ENCODE measurements around the gene C2orf81.

C2orf81 gene

DNA sequence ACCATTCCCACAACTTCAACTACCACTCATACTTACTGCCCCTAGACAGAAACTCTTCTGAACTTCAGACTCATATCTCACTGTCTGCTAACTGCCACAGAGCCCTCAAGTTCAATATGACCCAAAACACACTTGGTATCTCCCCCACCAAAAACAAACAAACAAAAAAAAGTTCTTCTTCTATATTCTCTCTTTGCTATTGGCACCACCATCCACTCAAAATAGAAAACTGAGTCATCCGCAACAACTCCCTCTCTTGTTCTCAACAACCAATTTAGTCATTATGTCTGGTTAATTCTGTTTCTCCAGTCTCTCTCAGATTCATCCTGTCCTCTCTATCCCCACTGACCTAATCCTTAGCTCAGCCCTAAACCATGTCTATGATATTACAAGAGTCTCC, 34.1 kb downstream of the C2orf81 start:
- no peak for FAIRE-seq

DNA sequence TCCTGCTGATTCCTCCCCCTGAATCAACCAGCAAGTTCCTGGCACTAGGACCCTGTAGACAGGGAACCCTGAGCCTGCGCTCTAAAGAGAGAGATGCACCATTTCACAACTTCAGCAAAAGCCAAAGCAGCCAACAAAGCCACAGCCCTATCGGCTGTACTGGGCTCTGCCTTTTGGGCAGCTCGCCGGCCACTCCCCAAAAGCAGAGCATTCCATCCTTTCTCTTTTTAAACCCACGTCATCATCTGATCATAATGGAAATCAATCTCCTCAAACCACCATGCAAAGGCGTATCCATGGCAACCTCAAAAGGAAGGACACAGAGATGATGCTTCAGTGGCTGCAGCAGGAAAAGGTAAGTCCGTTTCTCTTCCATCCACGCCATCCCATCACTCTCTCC, 36.0 kb downstream of the C2orf81 start:
- FAIRE-seq, result no peak

DNA sequence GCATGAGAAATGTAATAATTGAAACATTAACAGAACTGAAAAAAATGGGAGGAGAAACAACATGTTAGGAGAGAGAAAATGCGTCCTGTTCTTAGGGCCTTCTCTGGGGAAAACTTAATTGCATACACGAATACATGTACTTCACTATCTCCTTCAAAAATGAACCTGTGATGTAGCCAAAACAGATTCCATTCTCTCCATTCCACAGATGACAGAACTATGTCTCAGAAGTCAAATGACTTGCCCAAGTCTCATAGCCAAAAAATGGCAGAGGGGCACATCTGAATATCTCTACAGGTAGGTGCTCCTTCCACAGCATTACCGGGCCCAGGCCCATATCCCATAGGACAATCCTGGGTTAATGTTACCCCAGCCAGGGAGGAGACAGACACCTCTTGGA, 37.4 kb downstream of the C2orf81 start:
- no peak for FAIRE-seq

- no peak for FAIRE-seq
Observed at GRCh38 chr2:74383254-74383653, 38.2 kb downstream of the C2orf81 start.

DNA sequence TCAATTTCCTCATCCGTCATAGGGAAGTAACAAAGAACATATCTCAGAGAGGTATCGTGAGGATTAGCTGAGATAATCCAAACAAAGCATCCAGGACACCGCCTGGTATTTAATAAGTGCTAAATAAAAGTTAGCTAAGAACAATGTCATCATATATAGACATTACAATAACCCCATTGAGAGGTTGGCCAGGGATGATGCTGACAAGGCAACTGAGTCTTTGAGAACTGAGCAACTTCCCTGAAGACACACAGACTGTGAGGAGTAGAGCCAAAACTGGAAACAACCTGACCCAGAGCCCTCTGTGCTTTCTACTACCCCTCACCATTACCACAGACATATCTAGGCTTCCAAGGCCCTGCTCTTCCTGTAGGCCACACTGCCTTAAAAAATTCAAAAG, 39.7 kb downstream of the C2orf81 start:
- no peak for FAIRE-seq

DNA sequence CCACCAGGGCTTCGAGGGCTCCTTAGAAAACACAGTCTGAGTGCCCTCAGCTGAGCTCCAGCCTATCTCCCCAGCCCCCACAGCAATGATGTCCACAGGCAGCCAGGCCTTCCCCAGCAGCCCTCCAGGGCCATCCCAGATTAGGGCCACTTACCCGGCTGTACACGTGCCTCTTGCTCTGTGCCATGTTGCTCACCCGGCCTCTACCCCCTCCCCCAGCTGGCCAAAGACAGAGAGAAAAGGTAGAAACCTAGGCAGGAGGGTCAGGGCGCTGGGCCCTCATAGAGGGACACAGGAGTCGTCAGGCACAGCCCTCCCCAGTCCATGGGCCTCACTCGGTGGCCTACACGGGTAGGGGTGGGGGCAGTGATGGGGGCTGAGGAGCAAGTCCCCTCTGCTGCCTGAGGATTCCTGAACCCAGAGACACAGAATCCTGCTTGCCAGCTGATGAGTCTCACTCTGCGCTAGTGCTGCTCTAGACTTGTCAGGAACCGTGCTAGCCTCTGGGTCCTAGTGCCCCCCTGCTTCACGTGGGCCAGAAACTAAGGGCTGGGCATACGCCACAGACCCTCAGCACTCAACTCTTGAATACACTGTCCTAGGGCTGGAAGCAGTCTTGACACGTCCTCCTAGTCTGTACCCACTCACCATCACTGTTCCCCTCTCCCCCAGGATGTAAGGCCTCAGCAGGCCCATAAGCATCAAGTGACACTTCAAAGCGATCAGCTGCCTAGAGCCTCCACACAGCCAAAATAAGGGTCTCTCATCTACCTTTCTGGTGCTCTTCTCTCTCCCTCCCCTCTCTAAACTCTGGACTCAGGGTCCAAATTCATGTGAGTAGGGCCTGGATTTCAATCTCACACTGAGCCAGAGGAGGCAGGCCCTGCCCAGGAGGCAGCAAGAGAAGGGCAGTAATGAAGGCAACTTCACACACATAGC, 41.3 kb downstream of the C2orf81 start, which contains the start of gene DCTN1:
Gene DCTN1 (minus strand): TSS at position 461 of the 939 bp plus-strand sequence. CDS start 274 bp downstream, at position 187.
- FAIRE-seq, result no peak

GRCh38 chr2:74378007-74378406, 43.4 kb downstream of the C2orf81 start:
- FAIRE-seq, result no peak

- FAIRE-seq, result no peak
Observed at GRCh38 chr2:74375838-74376237, 45.6 kb downstream of the C2orf81 start.

DNA sequence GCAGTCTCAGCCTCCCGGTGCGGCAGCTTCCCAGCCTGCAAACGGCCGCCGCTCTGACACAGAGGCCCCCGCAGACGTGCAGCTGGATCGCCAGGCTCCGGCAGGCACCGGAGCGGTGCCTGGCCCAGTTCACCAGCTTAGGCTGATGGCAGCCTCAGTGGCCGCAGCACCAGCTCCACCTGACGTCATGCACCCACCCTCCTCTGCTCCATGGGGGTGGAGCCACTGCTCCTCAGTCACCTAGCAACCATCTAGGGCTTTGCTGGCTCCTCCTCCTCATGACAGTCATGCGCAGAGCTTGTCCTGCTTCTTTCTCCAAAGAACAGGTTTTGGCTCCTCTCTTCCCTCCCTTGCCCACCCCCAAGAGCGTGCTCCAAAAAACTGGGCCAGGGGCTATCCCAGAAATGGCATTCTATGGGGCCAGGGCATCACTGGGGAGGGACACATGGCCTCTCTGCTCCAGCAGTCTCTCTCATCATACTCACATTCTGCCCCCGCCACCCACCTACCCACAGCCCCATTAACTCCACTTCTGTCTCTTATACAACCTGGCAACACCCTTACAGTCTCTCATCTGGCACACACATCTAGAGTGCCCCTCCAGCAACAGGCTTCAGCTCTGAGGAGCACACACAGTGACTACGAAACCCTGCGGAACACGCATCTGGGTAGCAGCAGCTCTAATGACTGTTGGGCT, 46.8 kb downstream of the C2orf81 start:
- no peak for FAIRE-seq

DNA sequence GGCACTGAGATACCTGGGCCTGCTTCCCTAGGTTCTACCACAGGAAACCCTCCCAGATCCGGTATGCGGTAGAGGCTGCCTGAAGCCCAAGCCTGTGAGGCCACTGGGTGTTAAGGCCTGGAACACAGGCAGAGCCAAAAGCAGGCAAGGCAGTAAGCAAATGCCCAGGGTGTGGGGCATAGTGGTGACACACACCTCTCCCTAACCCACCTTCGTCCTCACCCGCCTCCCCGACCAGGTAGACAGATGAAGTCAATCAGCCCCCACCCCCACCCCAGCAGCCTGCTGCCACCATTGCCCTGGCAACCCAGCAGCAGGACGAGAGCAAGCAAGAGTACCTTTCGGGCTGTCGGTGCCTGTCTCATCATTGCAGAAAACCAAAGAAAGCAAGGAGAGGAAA, 47.4 kb downstream of the C2orf81 start:
- FAIRE-seq, result no peak

DNA sequence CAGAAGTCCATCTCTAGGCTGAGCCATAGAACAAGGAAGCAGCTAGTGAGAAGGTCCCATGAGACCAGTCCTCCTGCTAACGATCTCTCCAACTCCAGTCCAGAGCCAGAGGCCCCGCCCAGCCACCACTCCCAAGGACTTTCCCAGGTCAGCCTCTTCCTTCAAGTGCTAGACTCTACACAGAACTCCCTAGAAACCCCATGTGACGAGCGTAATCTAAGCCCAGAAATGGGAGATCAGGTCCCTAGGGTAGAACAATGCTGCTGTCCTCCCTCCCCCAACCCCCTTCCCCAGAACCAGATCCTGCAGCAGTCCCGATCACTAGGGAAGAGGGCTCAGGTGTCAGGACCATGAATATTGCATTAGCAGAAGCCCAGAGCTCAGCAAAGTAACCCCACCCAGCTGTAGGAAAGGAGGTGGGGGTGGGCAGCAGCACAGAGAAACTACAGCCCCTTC, 48.2 kb downstream of the C2orf81 start:
- FAIRE-seq, result no peak

DNA sequence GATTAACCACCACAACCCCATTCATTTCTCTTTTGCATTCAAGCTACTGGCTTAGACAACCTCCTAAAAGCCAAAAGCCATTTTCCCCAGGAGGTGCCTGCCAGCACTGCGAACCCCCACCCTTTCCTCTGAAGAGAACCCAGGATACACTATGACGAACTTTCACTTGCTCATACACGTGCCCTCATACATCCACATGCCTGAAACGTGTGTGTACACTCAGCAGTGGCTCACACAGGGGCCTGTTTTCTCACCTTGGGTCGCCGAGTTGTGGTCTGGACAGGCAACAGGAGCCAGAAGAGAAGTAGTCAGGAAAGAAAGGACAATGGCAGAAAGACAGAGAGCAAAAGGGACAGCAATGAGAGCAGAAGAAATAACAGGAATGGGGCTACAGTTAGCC, 48.7 kb downstream of the C2orf81 start:
- FAIRE-seq, result no peak

- no peak for FAIRE-seq
Observed at GRCh38 chr2:74371421-74371820, 50.0 kb downstream of the C2orf81 start.

- no peak for FAIRE-seq
Observed at GRCh38 chr2:74369976-74370375, 51.4 kb downstream of the C2orf81 start.

DNA sequence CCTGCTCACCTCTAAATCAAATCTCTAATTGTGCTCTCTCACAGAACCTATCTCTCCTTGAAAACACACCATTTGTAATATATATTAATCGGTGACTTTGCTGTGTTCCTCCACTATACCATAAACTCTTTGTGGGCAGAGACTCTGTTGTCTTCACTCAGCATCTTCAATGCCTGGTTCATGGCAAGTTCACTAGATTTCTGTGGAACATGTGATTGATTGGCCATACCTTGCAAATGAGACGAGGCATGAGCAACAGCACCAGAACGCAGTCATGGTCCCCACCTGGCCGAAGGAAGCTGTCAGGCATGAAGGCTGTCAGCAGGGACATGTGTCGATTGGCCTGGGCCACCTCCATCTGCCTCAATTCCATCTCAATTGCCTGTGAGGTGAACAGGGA, 52.9 kb downstream of the C2orf81 start:
- no peak for FAIRE-seq

GRCh38 chr2:74367789-74368188, 53.6 kb downstream of the C2orf81 start:
- FAIRE-seq, result no peak

DNA sequence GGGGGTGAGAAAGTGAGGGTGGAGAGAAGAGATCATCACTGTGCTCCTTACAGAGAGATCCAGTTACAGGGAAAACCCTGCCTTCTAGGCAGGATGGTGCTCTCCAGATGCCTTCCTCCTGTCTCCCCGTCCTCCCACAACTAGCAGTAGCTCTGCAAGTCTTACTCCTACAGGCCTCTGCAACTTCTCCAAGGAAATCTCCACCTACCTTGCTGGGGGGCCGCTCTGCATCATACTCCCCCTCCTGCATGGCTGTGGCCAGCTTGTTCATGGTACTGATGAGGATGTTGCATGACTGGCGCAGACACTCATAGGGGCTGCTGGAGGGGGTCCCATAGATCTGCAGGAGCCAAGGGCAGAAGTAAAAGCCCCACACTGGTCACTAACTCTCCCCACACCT, 55.4 kb downstream of the C2orf81 start:
- no peak for FAIRE-seq

DNA sequence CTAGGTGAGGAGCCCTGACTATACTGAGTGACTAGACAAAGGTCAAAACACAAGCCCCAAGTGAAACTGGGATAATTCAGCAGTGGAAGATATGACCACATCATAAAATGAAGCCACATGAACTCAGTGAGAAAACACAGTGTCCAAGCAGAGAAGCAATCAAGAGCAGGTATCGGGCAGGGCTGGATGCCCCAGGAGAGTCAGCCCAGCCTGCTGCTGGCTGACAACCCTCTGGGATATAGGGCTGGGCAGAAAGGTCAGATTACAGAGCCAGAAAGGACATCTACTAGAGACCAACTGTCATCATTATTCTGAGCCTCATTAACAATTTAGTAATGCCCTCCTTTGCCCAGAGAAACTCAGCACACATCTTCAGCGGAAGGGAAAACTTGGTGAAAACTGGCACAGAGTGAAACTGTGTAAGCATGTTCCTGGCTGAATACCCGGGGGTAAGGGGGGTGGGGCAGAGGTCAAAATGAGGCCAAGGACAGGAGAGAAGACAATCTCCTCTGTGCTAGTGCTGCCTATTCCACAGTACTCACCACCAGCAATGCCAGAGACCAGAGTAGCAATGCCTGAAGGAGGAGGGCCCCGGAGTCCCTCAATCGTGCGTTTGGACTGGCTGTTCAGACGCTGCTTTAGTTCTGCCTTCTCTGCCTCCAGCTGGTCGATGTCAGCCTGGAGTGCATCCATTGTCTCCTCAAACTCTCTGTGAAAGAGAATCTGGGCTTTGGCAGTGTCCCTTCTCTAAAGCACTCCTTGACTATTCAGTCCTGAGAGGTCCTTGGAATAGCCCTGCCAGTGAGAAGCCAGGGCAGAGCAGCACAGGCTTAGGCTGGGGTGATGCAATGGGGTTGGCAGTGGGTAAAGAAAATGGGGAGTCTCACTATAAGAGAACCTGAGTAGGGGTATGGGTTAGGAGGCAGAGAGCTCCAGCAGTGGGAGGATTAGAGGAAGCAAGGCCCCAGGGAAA, 56.6 kb downstream of the C2orf81 start:
- no peak for FAIRE-seq
